GM12878 (cell line): ENCODE data around the gene TMED6. TPM values are rescaled to one million over a fixed set of nuclear protein-coding genes. Genes with fewer than 3 reads are reported as not detected.
A peak's percentile ranks its signal among the peaks of the same experiment; 100 is the strongest.

Experiments
- BACH1 ChIP-seq: fragments of 450-650 bp; IDR thresholded peaks from 2 replicates; pipeline ENCODE4 v1.6.1; 2017; ENCODE audit warnings: mild to moderate bottlenecking, borderline replicate concordance
- CHD4 ChIP-seq: fragments of 200-600 bp; sonication (generic); IDR thresholded peaks from 2 replicates; pipeline ENCODE4 v1.6.1; 2016; ENCODE audit warnings: mild to moderate bottlenecking
- CREB1 ChIP-seq: IDR thresholded peaks from 2 replicates; pipeline ENCODE4 v1.6.1; 2012; ENCODE audit warnings: low read depth, mild to moderate bottlenecking, inconsistent platforms
- DPF2 ChIP-seq: fragments of 450-650 bp; IDR thresholded peaks from 2 replicates; pipeline ENCODE4 v1.6.1; 2017; ENCODE audit warnings: mild to moderate bottlenecking
- FOXM1 ChIP-seq: IDR thresholded peaks from 2 replicates; pipeline ENCODE4 v1.6.1; 2012; ENCODE audit warnings: low read depth, mild to moderate bottlenecking, inconsistent platforms, low read length, moderate library complexity
- HDAC6 ChIP-seq: fragments of 200-600 bp; sonication (generic); IDR thresholded peaks from one replicate; pipeline ENCODE4 v1.8.0; 2017; ENCODE audit warnings: antibody characterized with exemption; ENCODE audit not compliant: unreplicated experiment
- KDM1A ChIP-seq: fragments of 200-600 bp; sonication (generic); IDR thresholded peaks from 2 replicates; pipeline ENCODE4 v1.6.1; 2016; ENCODE audit warnings: borderline replicate concordance
- MYB ChIP-seq: fragments of 150-350 bp; IDR thresholded peaks from 2 replicates; pipeline ENCODE4 v1.6.1; 2014; ENCODE audit warnings: mild to moderate bottlenecking, low read depth, low read length, borderline replicate concordance
- NR2F1 ChIP-seq: fragments of 450-650 bp; conservative IDR thresholded peaks from 2 replicates; pipeline ENCODE4 v1.6.1; 2017; ENCODE audit warnings: mild to moderate bottlenecking
- POU2F2 ChIP-seq: IDR thresholded peaks from 3 replicates; pipeline ENCODE4 v1.6.1; 2011; ENCODE audit warnings: low read depth, mild to moderate bottlenecking, low read length, borderline replicate concordance
- RELA ChIP-seq: fragments of 450-650 bp; IDR thresholded peaks from 2 replicates; pipeline ENCODE4 v1.8.0; 2014; ENCODE audit warnings: borderline replicate concordance; ENCODE audit not compliant: partially characterized antibody
- SMARCA5 ChIP-seq: fragments of 450-650 bp; IDR thresholded peaks from 2 replicates; pipeline ENCODE4 v1.6.1; 2017; ENCODE audit warnings: mild to moderate bottlenecking
- SPI1 ChIP-seq: IDR thresholded peaks from 2 replicates; pipeline ENCODE4 v1.6.1; 2011; ENCODE audit warnings: low read depth, mild to moderate bottlenecking, low read length, moderate library complexity, borderline replicate concordance; ENCODE audit not compliant: insufficient read depth
- STAT1 ChIP-seq: fragments of 450-650 bp; conservative IDR thresholded peaks from 2 replicates; pipeline ENCODE4 v1.6.1; 2014; ENCODE audit warnings: antibody characterized with exemption, mild to moderate bottlenecking
- SUPT20H ChIP-seq: IDR thresholded peaks from 2 replicates; pipeline ENCODE4 v1.6.1; 2011; ENCODE audit warnings: low read depth, mild to moderate bottlenecking, low read length, moderate library complexity, borderline replicate concordance; ENCODE audit not compliant: control insufficient read depth
- TAF1 ChIP-seq: IDR thresholded peaks from 2 replicates; pipeline ENCODE4 v1.6.1; 2011; ENCODE audit warnings: mild to moderate bottlenecking, low read depth, low read length, borderline replicate concordance
- WRNIP1 ChIP-seq: IDR thresholded peaks from 2 replicates; pipeline ENCODE4 v1.6.1; 2011; ENCODE audit warnings: low read depth, low read length, improper control_type of control experiment, borderline replicate concordance
- YY1 ChIP-seq: IDR thresholded peaks from 2 replicates; pipeline ENCODE4 v1.6.1; 2011; ENCODE audit warnings: low read depth, mild to moderate bottlenecking, low read length
- ZZZ3 ChIP-seq: IDR thresholded peaks from 2 replicates; pipeline ENCODE4 v1.6.1; 2011; ENCODE audit warnings: low read depth; ENCODE audit not compliant: control insufficient read depth, insufficient read length
- polyA plus RNA-seq, 11 experiments: library from polyadenylated mRNA; depleted of rRNA in 4 of 11; unstranded in 6 of 11; stranded (reverse) in 5 of 11; fragments of >200 nt; fragmentation: Nextera tagmentation in 4 of 11; fragmentation: Illumina TruSeq in 1 of 11; extraction: Ambion mirVana in 4 of 11; extraction: Trizol in 1 of 11; gene quantifications; 1 replicate in 1 of 11; 2 replicates in 10 of 11; pipeline versions ENCODE4 v1.2.1 to v1.2.3, GENCODE V29; 2011 to 2016; ENCODE audit warnings: inconsistent platforms in 2 of 11, missing spikeins in 2 of 11, low read depth in 1 of 11
- total RNA-seq, 4 experiments: library from RNA; depleted of rRNA in 3 of 4; stranded (reverse); fragments of >200 nt in 3 of 4; fragmentation: Illumina TruSeq in 1 of 4; extraction: Trizol in 1 of 4; gene quantifications; 2 replicates each; pipeline versions ENCODE4 v1.2.1 to v1.2.3, GENCODE V29; 2013 to 2021
- TF ChIP-seq, protein P1 (sequence below), 3 experiments: IDR thresholded peaks in 2 of 3; conservative IDR thresholded peaks in 1 of 3; 2 replicates each; pipeline ENCODE4 v1.5.1; 2011; ENCODE audit warnings: low read depth in 3 of 3, low read length in 3 of 3, mild to moderate bottlenecking in 3 of 3, control low read depth in 2 of 3, moderate library complexity in 2 of 3, inconsistent platforms in 1 of 3, mixed read lengths in 1 of 3; ENCODE audit not compliant: control insufficient read depth in 2 of 3, insufficient read depth in 1 of 3; ENCODE audit errors: extremely low read depth in 1 of 3
- TF ChIP-seq, protein P2 (sequence below): IDR thresholded peaks from 2 replicates; pipeline ENCODE4 v1.6.1; 2012; ENCODE audit warnings: low read depth, low read length, improper control_type of control experiment
- TF ChIP-seq, protein P3 (sequence below): IDR thresholded peaks from 2 replicates; pipeline ENCODE4 v1.6.1; 2012; ENCODE audit warnings: mild to moderate bottlenecking, low read depth, low read length

TMED6 gene
- total and polyA plus RNA-seq, 10 of the 15 experiments (the other 5 are each of a cell fraction or from before 2014, with no cell fraction given), result 0.27 to 1.7 (median 0.78) TPM

DNA sequence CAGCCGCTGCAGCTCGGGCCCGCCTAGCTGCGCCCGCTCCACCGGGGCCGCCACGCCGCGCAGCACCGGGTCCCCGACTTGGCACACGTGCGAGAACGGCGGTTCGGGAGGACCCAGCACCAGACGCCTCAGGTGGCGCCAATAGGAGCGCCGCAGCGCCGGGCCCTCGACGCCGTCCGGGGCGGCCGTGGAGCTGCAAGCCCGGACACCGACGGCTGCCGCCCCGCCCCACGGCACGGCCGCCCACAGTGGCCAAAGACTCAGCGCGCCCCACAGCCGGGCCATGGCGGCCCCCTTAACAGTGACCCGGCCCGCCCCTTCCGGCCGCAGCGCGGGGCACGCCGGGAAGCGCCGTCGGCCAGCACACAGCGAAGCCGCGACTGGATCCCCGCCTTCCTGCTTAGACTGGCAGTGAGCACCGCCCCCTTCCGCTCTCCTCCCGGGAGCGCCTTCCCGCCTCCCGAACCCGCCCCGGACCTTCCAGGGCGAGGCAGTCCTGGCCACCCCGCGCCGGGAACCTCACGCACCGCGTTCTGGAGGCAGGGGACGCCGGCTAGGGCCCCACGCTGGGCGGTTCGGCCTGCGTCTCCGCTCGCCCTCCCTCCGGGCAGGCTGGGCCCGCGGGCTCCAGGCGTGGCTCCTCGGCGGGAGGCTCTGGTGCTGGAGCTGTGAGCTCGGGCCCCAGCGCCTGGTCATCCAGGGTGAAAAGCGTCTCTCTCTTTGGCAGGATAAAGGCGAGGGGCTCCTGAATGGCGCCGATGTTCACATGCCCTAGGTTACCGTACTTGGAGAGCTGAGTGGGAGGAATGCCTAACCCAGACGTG is 21.1 kb downstream of the TMED6 start, which contains the start of gene PDF (continued):
- TF ChIP-seq SMARCA5, result peak; percentile 49; the same call in 1 of the 2 replicates
- TF ChIP-seq TAF1, result no peak; the same call in 1 of the 2 replicates
- TF ChIP-seq NR2F1, result peak; percentile 78
- peak; percentile 64; the same call in 1 of the 2 replicates for TF ChIP-seq CREB1
- no peak; the same call in 1 of the 2 replicates for TF ChIP-seq STAT1
- TF ChIP-seq WRNIP1, result no peak
- peak; percentile 90 for TF ChIP-seq BACH1
- TF ChIP-seq FOXM1, result no peak
- TF ChIP-seq SUPT20H, result no peak
- TF ChIP-seq, protein P1, sequence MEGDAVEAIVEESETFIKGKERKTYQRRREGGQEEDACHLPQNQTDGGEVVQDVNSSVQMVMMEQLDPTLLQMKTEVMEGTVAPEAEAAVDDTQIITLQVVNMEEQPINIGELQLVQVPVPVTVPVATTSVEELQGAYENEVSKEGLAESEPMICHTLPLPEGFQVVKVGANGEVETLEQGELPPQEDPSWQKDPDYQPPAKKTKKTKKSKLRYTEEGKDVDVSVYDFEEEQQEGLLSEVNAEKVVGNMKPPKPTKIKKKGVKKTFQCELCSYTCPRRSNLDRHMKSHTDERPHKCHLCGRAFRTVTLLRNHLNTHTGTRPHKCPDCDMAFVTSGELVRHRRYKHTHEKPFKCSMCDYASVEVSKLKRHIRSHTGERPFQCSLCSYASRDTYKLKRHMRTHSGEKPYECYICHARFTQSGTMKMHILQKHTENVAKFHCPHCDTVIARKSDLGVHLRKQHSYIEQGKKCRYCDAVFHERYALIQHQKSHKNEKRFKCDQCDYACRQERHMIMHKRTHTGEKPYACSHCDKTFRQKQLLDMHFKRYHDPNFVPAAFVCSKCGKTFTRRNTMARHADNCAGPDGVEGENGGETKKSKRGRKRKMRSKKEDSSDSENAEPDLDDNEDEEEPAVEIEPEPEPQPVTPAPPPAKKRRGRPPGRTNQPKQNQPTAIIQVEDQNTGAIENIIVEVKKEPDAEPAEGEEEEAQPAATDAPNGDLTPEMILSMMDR (IDR thresholded peaks at IDR 0.05 in 2 of 3, conservative IDR thresholded peaks at IDR 0.05 in 1 of 3; ENCODE audit: control insufficient read depth in 2 of 3, extremely low read depth in 1 of 3, insufficient read depth in 1 of 3, low read depth in 3 of 3, low read length in 3 of 3), result no peak
- TF ChIP-seq YY1, result peak; percentile 96
- peak; percentile 84 for TF ChIP-seq DPF2
- no peak for TF ChIP-seq CHD4
- TF ChIP-seq, protein P2, sequence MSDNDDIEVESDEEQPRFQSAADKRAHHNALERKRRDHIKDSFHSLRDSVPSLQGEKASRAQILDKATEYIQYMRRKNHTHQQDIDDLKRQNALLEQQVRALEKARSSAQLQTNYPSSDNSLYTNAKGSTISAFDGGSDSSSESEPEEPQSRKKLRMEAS, result peak; percentile 80; the same call in 1 of the 2 replicates
- TF ChIP-seq HDAC6, result no peak
- TF ChIP-seq SPI1, result 0 out of 2 replicates have a peak, but pooled peaks have one; percentile 22
- TF ChIP-seq, protein P3, sequence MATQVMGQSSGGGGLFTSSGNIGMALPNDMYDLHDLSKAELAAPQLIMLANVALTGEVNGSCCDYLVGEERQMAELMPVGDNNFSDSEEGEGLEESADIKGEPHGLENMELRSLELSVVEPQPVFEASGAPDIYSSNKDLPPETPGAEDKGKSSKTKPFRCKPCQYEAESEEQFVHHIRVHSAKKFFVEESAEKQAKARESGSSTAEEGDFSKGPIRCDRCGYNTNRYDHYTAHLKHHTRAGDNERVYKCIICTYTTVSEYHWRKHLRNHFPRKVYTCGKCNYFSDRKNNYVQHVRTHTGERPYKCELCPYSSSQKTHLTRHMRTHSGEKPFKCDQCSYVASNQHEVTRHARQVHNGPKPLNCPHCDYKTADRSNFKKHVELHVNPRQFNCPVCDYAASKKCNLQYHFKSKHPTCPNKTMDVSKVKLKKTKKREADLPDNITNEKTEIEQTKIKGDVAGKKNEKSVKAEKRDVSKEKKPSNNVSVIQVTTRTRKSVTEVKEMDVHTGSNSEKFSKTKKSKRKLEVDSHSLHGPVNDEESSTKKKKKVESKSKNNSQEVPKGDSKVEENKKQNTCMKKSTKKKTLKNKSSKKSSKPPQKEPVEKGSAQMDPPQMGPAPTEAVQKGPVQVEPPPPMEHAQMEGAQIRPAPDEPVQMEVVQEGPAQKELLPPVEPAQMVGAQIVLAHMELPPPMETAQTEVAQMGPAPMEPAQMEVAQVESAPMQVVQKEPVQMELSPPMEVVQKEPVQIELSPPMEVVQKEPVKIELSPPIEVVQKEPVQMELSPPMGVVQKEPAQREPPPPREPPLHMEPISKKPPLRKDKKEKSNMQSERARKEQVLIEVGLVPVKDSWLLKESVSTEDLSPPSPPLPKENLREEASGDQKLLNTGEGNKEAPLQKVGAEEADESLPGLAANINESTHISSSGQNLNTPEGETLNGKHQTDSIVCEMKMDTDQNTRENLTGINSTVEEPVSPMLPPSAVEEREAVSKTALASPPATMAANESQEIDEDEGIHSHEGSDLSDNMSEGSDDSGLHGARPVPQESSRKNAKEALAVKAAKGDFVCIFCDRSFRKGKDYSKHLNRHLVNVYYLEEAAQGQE, result no peak
- no peak for TF ChIP-seq MYB
- no peak; the same call in 2 of the 3 replicates for TF ChIP-seq POU2F2
- TF ChIP-seq KDM1A, result no peak
- TF ChIP-seq RELA, result no peak
- no peak for TF ChIP-seq ZZZ3
